HG03558 (cell line): Measurements from ENCODE around the gene IFIT2.
"Not testable (repeated sequence)": the region's sequence is repeated elsewhere in the genome, so short reads cannot be mapped to it uniquely, and the experiment has no call there.

Experiments used
- ATAC-seq: cut with Tn5 transposase; IDR thresholded peaks from one replicate; pipeline ENCODE4 v1.9.1; 2021; ENCODE audit warnings: moderate number of reproducible peaks; ENCODE audit not compliant: unreplicated experiment; ENCODE audit errors: extremely low read depth

The IFIT2 gene

GRCh38 chr10:89306434-89307268 lies 4.8 kb downstream of the IFIT2 start:
- ATAC-seq = no peak

GRCh38 chr10:89307269-89307577 lies 5.4 kb downstream of the IFIT2 start:
- no peak for ATAC-seq

DNA sequence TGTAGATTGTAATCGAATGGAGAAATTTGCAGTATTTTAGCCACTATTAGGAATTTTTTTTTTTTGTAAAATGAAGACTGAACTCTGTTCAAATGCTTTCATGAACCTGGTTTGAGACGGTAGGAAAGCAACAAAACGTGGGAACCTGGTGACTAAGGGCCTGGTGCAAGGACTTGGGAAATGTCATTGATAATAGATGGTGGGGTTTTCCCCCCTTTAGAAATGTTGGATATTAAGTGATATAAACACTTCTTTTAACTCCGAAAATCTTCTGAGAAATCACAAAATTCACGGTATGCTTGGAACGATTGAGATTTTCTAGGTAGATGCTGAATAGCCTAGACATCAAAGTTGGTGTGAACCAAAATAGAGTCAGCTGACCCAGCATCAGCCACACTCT lies 6.4 kb downstream of the IFIT2 start:
- ATAC-seq = no peak

GRCh38 chr10:89308736-89309135 lies 6.9 kb downstream of the IFIT2 start:
- ATAC-seq = no peak

DNA sequence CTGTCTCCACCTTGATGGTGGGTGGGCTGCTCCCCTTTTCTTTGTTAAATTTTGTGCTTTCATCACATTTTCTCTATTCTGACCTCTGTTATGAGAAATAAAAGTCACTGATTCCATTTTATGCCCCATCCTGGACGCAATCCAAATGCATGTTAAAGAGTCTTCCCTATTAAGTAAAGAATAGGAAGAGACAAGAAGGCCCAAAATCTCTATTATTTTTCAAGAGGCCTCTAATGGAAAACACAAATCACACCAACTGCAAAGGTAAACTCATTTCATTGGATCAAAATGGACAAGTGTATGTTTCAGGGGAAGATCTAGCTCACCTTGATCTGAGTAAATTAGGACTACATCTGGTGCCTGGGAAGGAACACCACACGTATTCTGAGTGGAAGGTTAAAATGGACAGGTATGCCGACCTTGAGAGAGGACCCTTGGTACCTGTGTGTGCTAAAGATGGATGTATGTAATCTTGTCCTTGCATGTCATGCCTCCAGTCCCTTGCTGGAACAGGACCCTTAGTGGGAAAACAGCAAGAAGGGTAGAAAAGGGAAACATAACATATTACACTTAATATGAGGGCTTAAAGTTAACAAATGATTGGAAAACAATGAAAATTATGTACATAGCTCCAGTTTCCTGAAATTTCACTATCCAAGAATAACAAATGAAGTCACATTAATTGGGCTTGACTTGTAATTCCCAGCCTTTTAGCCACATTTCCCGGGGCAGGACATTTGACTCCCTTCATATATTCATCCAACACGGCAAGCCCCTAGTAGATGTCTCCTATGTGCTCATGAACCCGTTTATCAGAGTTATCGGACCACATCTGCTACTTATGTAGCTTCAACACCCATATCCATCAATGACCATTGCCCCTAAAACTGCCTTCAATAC lies 7.6 kb downstream of the IFIT2 start:
- ATAC-seq = no peak

- ATAC-seq = no peak
Measured at GRCh38 chr10:89310056-89310893, 8.4 kb downstream of the IFIT2 start.

- no peak for ATAC-seq
Measured at GRCh38 chr10:89312973-89313372, 11.1 kb downstream of the IFIT2 start.

- ATAC-seq = no peak
Measured at GRCh38 chr10:89314676-89315075, 12.8 kb downstream of the IFIT2 start.

- ATAC-seq = not testable (repeated sequence)
Measured at GRCh38 chr10:89318047-89318446, 16.2 kb downstream of the IFIT2 start.

DNA sequence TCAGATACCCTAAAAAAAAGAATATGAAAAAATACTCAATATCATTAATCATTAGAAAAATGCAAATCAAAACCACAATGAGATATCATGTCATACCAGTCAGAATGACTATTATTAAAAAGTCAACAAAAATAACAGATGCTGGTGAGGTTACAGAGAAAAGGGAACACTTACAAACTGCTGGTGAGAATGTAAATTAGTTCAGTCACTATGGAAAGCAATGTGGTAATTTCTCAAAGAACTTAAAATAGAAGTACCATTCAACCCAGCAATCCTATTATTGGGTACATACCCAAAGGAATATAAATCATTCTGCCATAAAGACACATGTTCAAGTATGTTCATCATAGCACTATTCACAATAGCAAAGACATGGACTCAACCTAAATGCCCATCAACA lies 23.2 kb downstream of the IFIT2 start:
- not testable (repeated sequence) for ATAC-seq

DNA sequence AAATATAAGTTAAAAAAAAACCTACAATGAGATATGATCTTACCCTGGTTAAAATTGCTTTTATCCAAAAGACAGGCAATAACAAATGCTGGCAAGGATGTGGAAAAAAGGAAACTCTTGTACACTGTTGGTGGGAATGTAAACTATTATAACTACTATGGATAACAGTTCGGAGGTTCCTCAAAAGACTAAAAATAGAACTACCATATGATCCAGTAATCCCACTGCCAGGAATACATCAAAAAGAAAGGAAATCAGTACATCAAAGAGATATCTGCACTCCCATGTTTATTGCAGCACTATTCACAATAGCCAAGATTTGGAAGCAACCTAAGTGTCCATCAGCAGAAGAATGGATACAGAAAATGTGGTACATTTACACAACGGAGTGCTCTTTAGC lies 24.0 kb downstream of the IFIT2 start:
- ATAC-seq = not testable (repeated sequence)

- no peak for ATAC-seq
Measured at GRCh38 chr10:89327803-89328441, 26.1 kb downstream of the IFIT2 start, which contains the start of gene IFIT3. IFIT3 (plus strand) TSS chr10:89327997; CDS start chr10:89328074, 77 bp downstream.

DNA sequence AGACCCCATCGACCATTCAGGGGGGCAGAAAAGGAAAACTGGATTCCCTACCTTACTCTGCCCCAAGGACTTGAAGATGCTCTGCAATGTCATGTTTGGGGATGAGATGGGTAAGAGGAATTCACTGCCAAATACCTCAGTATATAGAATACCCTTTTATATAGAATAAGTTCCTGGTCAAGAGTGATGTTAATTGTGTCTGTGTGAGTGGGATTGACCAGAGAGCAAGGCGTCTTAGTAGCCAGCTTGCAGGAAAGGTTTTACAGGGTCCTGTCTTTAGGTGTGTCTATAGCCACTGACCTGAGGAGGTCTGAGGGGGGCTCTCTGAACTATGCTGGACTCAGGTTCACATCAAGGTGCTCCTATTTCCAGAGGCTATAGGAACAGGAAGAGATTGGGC lies 27.3 kb downstream of the IFIT2 start:
- ATAC-seq = no peak

DNA sequence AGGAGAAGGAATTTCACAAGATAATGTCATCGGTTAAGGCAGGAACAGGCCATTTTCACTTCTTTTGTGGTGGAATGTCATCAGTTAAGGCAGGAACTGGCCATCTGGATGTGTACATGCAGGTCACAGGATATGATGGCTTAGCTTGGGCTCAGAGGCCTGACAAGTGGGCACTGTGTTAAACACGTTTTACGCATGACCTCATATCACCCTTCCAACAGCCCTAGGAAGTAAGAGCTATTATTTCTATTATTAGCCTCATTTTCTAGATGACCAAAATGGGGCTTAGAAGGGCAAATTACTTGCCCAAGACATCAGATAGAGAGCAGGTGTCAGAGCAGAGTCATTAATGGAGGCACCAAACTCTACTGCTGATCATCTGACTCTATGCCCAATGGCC lies 28.2 kb downstream of the IFIT2 start:
- not testable (repeated sequence) for ATAC-seq

DNA sequence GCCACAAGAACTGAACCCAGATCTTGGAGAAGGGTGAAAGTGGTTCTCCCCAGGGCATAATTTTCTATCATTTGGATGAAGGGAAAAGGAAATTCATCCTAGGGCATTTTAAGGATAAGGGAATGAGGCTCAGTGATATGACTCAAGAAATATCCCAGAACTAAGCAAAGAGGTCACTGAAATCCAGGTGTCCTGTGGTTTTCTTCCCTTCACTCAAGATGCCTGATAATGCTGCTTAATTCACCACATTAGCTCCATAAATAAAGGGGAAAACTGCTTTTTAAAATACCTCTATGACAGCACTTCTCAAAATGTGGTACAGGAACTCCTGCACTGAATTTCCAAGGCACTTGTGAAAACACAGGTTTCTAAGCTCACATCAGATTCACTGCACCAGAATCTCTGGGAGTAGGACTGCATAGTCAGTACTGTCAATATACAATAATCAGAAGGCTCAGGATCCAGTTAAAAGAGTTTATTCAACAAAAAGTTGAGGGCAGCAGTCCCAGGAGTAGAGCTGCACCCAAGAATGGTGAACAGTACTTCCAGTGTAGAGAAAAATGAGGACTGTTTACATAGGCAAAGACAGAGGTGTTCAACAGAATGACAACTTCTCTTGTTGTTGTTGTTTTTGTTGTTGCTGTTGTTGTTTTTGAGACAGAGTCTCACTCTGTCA lies 28.8 kb downstream of the IFIT2 start:
- ATAC-seq = no peak

DNA sequence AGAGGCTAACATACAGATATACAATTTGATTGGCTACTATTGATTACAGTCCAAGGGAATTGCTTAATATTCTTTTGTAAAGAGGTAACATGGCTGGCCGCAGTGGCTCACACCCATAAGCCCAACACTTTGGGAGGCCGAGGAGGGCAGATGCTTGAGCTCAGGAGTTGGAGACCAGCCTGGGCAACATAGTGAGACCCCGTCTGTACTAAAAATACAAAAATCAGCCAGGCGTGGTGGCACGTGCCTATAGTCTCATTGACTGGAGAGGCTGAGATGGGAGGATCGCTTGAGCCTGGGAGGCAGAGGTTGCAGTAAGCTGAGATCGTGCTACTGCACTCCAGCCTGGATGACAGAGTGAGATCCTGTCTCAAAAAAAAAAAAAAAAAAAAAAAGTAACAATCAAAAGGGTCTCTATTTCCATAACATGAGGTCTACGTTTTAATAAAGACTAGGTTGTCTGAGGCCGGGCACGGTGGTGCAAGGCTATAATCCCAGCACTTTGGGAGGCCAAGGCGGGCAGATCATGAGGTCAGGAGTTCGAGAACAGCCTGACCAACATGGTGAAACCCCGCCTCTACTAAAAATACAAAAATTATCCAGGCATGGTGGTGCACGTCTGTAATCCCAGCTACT lies 29.8 kb downstream of the IFIT2 start:
- not testable (repeated sequence) for ATAC-seq

- no peak for ATAC-seq
Measured at GRCh38 chr10:89332123-89332633, 30.3 kb downstream of the IFIT2 start.

GRCh38 chr10:89335226-89335625 lies 33.4 kb downstream of the IFIT2 start:
- ATAC-seq = no peak

DNA sequence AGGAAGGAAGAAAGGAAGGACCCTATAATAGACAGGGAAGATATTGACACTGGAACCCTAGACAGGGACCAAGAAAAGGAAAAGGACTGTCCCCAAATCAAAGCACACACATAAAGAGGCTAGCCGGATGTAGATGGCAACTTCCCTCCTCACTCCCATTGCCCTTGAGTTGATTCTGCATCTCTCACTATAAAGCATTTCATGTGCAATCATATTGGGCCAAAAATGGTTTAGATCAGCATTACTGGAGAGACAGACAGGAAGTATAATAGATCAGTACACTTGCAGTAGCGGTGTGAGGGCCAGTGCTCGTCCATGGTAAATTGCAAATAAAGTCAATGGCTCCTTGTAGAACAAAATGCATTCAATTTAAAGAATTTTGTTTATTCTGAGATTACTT lies 34.4 kb downstream of the IFIT2 start:
- no peak for ATAC-seq
